ENCODE results near the gene CCDC85C.

The CCDC85C gene

DNA sequence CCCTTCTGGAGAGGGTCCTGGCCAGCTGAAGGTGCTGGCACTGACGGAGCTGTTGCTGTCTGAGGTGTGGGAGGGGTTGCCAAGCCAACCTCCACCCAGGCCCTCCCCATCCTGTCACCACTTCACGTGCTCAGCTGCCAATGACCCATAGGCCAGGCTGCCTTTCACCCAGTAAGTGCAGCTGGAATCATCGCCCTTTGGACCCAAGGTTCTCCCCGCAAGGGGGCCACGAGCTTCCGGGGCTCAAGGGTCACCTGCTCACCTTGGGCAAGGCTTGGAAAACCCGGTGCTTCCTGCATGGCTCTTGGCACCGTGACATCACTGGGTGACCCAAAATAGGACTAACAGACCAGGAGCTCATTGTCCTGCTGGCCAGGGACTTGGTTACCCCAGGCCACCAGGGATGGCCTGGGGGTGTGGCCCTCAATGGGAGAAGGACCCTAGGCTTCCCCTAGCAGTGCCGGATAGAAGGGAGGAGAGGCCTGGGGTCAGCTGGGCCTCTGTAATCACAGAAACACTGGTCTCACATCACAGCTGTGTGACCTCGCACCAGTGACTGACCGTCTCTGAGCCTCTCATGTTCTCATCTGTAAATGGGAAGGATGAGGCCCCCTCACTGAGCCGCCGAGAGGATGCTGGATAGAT, 51.3 kb downstream of the CCDC85C start:
- DNase-seq, result no peak

DNA sequence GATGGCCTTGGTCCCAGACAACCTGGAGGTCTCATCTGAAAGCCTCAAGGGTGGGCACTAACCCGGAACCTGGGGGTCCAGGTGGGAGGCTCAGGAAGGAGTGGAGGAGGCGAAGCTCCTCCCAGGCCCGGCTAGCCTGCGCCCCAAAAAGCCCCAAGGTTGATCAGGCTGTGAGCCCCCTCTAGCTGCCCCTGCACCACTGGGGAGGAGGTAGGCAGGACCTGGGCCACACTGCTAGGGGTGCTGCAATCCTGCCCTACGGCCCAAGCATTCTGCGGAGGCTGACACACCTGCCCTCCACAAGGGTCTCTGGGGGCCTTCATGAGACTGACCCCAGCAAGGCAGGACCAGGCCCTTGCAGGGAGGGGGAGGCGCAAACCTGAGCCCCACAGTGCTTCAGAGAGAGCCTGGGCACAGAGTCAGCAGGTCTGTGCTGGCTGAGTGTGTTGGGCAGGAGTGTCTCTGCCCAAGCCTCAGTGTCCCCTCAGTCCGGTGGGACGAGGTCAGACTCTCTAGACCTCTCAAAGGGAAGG, 51.9 kb downstream of the CCDC85C start:
- no peak for DNase-seq

DNA sequence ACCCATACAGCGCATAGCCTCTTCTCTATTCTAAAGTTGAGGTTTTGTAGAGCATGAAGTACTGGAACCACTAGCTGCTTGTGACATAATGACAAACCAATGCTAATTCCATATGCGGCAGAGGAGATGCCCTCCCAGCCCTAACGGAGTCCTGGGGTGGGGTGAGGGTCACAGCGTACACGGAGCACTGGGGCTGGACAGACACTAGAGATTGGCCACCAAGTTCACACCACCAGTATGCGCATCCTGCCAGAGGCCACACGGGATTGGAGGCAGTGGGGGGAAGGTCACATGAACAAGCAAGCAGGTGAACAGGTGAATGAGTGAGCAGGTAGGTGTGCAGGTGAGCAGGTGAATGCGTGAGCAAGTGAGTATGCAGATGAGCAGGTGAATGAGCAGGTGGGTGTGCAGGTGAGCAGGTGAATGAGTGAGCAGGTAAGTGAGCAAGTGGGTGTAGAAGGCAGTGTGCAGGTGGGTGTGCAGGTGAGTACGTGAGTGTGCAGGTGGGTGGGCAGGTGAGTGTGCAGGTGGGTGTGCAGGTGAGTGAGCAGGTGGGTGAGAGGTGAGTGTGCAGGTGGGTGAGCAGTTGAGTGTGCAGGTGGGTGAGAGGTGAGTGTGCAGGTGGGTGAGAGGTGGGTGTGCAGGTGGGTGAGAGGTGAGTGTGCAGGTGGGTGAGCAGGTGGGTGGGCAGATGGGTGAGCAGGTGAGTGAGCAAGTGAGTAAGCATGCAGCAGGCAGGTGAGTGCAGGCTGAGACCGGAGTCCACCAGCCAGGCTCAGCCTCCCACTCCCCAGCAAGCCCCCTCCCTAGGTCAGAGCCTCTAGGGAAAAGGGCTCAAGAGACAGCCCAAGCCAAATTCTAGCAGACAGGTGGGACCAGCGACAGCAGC, 52.7 kb downstream of the CCDC85C start:
- no peak for DNase-seq

DNA sequence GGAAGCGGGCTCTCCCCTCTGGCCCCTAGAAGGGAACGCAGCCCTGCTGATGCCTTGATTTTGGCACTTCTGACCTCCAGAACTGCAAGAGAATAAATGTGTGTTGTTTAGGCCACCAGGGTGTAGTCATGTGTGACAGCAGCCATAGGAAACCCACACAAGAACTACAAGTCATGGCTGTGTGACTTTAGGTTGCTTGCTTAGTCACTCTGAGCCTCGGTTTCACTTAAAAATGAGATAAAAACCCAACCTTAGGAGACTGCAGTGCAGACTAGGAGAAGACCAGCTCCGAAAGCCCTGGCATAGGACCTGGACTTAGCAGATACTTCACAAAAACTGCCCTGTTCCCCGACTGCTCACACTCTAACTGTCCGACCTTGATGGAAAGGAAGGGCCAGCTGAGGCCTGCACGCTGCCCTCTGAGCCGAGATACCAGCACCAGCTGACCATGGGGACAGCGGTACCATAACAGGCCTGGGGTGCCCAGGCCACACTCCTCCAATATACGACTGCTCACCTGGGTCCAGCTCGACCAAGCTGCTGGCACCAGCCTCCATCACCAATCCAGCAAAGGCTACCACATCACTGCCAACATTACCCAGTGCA, 53.5 kb downstream of the CCDC85C start:
- DNase-seq, result no peak

DNA sequence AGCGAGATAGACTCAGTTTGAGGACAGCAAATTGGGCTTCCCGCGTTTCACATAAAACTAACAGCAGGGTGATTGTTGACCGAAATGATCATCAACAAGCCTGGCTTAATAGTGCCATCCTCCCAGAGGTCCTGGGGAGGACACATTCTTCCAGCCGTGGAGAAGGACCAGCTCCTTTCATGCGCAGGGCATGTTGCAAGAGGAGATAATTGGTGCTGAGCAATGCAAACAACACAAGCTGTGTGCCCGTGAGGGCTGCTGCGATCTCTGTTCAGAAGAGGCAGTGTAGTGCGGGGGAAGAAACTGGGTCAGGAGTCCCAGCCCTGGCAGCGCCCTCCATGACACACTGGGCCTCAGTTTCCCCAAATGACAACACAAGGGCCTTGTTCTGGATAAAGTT, 54.3 kb downstream of the CCDC85C start:
- DNase-seq, result no peak

DNA sequence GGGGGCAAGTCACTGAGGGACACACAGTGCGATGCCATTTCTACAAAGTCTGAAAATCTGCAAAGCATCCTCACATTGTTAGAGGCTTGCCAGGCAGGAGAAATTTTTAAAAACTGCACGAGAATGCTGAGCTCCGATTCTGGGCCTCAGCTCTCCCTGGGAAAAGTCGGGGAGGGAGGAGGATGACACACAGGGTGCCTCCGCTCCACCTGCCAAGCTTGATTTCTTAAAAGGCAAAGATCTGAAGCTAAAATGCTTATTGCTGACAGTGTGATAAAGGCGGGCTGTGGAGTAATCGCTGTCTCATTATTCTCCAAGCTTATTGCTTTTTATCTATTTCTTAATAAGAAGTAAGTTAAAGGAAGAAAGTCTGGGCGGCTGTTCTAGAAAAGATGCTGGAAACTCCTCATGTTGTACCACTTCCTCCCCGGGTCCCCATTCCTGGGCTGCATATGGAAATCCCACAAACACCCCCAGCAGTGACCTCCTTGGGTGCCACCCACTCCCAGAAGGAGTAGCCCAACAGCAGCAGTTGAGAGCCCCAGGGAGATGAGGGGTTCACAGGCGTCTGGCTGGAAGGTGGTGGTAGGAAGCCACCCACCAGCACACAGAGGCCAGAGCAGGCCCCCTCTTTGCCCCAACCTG, 55.0 kb downstream of the CCDC85C start:
- no peak for DNase-seq

DNA sequence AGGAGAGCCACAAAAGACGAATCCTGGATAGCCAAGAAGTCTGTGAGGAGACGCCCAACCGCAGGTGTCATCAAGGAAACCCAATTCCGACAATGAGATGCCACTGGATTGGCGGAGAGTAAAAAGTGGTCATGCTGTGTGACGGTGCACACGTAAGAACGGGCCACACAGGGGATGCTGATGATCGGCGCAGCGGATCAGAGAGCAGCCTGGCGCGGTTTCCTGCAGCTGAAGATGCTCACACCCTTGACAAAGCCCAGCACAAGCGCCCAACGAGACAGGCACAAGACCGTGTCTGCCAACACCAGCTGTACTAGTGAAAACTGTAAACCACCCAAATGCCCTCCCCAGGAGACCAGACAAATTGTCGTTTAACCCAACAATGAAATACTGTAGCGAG, 55.8 kb downstream of the CCDC85C start:
- no peak for DNase-seq

DNA sequence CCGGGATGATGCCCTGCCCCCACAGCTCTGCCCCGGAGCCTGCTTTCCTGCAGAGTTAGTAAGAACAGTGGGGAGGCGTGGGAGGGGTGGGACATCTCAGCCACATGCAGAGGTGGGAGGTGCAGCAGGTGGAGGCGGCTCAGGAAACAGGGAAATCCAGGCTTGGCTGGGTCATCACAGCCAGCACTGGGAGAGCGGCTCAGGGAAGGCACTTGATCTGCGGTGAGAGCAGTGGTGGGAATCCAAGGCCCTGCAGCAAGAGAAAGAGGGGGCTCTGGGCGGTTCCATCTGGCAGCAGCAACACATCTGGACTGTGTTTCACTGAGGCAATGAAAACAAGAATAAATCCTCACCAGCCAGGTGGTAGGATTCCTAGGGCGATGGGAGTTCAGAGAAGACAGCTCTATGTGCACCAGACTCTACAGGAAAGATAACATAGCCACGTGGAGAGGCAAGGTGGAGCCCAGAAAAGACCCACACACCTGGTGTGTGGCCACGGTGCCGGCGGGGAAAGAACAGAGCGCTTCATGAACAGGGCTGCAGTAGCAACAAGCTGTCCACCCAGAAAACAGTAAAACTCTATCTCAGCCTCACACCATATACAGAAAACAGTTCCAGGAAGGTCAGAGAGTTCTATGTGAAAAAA, 57.6 kb downstream of the CCDC85C start:
- DNase-seq, result no peak

DNA sequence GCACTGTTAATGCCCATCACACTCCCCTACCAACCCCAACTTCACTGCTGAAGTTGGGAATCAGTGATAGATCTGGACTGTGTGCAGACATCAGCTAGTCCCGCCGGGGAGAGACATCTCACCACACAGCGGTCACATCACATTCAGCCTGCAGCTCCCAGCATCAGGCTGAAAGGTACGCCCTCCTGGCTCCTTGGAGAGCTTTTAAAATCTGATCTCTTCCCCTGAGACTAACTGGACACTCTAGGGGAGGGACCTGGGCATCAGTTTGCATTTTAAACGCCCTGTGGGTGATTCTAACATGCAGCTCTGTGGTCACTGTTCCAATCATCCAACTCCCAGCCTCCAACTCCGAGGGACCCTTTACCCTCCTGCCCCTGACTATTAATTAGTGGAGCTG, 58.4 kb downstream of the CCDC85C start:
- DNase-seq, result no peak

DNA sequence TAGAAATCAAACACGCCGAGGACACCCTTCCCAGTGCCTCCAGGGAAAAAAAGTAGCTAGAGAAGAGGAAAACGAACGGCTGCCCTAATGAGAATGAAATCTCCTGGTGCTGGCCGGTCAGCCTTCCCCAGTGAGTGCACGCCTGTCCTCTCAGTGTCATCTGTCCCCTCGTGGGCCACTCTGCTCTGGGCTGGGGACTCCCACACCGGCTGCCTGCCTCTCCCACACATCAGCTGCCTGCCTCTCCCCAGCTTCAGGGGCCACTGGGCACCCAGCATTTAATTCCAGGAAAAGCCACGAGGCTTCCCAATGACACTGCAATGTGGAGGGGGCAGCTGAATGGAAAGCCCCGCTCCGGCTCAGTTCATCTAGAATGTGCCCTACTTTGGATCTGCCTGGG, 59.0 kb downstream of the CCDC85C start:
- no peak for DNase-seq

DNA sequence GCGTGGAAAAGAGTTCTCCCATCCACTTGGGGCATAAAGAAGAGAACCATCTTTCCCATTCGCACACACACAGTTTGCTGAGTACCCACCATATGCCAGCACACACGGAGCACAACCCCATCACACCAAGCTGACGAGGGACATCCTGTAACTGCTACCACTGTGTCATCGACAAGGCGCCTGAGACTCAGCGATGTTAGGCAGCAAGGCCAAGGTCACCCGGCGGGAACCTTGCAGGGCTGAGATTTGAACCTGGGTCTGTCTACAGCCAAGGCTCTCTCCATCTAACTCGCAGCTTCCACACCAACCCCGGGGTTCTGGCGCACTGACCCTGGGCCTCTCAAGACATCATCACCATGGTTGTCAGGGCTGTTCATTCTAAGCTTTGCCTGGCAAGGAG, 60.0 kb downstream of the CCDC85C start:
- DNase-seq, result no peak

DNA sequence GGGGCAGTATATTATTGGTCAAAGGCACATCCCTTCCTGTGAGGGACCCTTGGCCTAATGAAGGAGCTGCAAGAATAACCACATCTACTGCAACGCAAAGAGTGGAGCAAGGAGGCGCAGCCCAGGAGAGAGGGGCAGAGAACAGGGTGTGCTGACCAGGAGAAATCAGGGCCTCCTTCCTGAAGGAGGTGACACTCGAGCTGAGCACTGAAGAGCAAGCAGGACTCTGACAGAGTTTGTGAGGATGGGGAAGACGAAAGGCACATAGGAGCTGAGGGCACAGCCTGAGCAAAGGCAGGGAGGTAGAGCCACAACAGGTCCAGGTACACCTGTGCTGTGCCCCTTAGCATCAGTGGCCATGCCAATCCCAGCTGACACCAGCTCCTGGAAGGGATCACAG, 60.6 kb downstream of the CCDC85C start:
- no peak for DNase-seq

DNA sequence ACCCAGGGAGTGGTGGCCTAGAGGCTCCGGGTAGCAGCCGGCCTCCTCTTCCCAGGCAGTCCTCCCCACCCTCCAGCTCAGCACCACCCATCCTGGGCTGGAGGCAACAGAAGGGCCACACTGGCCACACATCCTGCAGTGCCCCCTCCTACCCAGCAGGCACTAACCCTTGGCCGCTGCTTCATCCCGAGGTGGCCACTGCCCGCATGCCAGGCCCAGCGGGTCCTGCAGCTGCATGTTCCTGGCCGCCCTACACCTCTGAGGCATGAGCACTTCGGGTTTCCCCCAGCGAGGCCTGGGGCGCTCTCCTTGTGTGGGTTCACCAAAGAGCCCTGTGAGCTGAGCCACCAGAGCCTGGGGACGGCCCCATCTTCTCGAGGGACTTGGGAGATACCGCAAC, 61.4 kb downstream of the CCDC85C start:
- no peak for DNase-seq

DNA sequence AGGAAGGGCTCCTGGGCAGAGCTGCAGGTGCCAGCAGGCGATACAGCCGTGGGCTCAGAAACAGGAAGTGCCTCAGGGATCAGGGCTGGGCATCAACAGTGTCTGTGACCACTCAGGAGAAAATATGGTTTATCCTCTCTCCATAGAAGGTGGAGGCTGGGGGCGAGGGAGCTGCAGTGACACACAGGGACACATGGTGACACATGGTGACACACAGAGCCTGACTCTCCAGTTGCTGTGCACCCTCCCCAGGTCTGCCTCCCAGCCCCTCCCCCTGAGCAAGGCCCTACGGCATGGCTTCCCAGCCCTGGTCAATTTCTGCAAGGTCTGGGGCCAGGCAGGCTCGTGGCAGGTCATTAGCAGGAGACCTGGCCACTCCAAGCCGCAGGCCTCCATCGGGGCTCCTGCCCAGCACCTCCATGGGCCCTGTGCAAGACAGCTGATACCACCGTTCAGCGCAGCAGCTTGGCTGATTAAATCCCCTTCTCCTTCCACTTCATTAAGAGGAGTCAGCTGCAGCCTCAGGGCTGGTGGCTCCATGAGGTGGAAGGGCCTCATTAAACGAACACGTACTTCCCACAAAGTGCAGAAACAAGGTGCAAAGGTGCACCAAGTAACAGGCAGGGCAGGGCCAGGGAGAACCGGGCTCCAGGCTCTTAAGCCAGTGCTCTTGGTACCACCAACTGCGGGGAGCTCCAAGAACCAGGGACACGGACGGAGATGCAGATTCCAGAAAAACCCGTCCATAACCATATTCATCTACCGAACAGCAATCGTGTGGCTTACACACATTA, 62.1 kb downstream of the CCDC85C start:
- DNase-seq, result no peak

DNA sequence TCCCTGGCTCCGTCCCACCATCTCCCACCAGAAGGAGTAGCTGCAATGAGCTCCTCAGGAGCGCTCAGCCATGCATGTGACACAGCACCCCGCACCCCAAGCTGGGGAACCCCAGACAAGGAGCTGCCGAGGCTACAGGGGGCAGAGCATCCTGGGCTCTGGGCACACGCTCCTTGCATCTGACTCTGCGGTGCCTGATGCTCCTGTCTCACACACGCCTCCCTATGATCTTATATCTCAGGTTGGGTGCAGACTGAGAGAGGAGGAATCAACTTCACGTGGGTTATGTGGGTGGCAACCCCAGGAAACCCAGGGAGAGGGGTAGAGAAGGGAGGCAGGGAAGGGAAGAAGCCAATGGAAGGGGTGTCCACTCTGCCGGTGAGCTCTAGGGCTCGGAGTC, 62.8 kb downstream of the CCDC85C start:
- no peak for DNase-seq

DNA sequence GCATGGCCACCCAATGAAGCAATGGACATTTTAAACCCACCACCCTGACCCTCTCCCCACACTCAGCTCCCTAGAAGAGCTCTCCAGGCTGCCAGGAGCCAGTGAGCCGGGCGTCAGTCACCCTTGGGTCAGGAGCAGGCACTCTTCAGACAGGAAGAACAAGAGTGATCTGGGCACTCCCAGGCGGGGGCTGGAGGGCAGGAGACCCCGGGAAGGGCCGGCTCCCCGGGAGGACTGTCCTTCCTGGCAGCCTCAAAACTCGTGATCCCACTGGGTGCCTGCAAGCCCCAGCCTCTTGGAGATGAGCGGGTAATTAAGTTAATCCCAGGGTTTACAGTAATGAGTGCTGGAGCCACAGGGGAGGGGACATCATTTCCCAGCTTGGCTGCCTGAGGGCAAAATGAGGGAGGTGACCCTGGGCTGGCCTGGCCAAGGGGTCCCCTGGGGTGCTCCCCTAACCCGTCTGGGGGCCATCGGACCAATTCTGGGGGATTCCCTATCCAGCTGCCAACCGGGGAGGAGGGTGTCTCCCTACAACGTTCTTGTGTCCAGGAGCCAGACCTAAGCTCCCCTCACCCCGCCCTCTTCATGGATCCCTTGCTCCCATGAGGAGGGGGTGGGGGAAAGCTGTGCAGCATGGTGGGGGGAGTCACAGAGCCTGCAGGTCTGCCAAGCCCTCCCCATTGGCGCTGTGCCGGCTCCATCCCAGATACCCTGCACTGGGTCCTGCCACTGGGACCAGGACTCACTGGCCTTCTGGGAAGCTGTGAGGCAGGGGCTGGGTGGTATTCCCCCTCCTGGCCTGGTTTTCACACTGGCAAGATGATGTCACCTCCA, 63.6 kb downstream of the CCDC85C start:
- DNase-seq, result no peak

DNA sequence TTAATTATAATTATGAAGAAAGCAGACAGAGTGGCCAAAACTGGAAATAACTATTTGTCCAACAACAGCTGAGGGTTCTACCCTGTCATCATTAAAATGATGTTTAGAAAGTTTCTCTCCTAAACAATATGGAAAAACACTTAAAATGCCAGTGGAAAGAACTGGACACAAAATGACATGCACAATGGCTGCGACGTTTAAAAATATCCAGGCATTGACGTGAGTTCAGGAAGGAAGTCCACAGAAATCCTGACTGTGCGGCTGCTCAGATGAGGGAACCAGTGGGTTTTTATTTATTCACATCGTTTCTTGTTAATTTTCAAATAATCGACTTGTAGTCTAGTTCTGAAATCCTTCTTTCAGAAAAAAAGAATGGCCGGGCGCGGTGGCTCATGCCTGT, 64.5 kb downstream of the CCDC85C start:
- DNase-seq, result no peak

DNA sequence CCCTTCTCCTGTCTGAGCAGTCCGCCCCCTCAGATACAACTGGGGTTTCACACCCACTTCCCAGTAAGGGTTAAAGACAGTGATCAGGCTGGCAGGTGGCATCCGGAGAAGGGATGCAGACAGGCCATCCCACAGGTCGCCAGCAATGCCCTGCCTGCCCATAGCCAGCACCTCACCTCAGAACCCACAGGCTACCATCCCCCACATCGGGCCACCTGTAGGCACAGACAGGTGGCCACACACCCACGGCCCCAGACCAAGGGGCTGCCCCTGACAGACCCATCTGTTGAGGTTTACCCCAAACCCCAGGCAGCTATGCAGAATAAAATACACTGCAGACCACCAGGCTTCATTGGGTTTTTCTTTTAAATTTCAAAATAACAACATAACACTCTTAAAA, 65.3 kb downstream of the CCDC85C start:
- DNase-seq, result no peak

DNA sequence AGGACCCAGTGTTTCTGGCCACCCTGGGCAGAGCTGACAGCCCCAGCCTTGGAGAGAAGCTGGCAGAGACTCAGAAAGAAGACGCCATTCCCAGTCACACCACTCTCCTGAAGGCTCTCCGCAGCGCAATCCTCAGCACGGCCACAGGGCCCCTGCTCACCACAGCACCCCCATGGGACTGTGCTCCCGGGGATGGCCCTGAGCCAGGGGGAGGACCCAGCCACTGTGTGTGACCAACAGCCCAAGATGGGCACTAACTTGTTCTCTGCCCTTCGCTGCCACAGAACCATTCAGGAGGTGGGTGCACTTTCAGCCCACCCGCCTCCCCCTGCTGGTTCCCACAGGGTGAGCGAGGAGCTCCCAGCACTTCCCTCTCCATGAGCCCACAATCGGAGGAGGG, 65.7 kb downstream of the CCDC85C start:
- no peak for DNase-seq

DNA sequence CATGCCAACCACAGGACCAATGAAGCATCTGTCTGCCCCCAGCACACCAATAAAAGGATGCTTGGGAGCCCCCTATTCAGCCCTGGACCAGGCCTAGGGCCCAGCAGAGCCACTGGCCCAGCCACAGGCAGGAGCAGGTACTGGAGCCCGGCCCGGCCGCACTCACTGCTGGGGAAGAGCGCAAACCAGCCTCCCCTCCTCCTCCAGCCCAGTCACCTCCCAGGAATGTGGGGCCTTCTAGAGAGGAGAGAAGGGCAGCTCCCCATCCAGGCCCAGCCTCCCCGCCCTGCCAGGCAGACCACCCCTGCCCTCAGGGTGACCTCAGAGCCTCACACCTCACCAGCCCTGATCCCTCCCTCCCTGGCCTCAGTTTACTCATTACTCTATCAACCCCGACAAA, 66.6 kb downstream of the CCDC85C start:
- peak; percentile 90 for DNase-seq
